GM18951 (cell line): Measurements from ENCODE around the gene NAT8.
"Not testable (repeated sequence)": the region's sequence is repeated elsewhere in the genome, so short reads cannot be mapped to it uniquely, and the experiment has no call there.

Experiments used
- POLR2A ChIP-seq: IDR thresholded peaks from 4 replicates; pipeline ENCODE4 v1.6.1; 2011; ENCODE audit warnings: mild to moderate bottlenecking; ENCODE audit not compliant: insufficient read length, insufficient read depth; ENCODE audit errors: extremely low read depth
- in situ Hi-C: fragments of 300-500 bp; cut with MboI; formaldehyde crosslinking; loops from one replicate; pipeline ENCODE4 v1.12.0; 2022; ENCODE audit warnings: low sequenced_read_pairs, mixed read lengths, inconsistent platforms; ENCODE audit not compliant: unreplicated experiment

The NAT8 gene, protein sequence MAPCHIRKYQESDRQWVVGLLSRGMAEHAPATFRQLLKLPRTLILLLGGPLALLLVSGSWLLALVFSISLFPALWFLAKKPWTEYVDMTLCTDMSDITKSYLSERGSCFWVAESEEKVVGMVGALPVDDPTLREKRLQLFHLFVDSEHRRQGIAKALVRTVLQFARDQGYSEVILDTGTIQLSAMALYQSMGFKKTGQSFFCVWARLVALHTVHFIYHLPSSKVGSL

DNA sequence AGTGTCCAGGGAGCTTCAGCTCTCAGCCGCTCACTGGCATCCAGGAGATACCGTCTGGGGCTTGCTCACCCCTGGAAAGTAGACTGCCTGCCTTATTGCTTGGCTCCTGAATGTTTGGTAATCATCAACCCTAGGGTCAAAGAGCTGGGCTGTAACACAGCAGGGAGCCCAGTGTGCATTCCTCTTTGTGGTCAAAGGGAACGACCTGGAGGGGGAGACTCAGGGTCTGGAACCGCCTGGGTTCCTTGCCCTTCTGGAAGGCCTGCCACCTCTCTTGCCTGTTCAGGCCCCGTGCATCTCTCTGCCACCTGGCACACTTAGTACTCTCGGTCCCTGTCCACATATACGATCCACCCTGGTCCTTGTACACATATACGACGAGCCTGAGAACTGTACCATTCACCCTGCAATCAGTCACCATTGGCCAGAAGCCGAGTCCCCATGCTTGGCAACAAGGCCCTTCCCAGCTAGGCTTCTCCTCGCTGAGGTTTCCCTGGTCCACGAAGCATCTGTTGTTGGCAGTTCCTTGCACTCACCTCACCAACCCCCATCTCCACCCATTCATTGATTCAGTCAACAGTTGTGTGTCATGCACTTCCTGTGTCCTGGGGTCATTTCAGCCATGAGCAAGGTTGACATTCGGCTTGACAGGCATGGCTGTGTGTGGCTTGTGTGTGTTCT is at the start of gene NAT8:
TSS of gene NAT8 (minus strand) at position 85 of the 681 bp plus-strand sequence. CDS start 794 bp downstream, outside the sequence.
- no peak for TF ChIP-seq POLR2A
- in situ Hi-C loops: loop anchor here (5.0 kb wide), 1 partner anchor 60 kb away; no protein-coding TSS in a partner anchor

DNA sequence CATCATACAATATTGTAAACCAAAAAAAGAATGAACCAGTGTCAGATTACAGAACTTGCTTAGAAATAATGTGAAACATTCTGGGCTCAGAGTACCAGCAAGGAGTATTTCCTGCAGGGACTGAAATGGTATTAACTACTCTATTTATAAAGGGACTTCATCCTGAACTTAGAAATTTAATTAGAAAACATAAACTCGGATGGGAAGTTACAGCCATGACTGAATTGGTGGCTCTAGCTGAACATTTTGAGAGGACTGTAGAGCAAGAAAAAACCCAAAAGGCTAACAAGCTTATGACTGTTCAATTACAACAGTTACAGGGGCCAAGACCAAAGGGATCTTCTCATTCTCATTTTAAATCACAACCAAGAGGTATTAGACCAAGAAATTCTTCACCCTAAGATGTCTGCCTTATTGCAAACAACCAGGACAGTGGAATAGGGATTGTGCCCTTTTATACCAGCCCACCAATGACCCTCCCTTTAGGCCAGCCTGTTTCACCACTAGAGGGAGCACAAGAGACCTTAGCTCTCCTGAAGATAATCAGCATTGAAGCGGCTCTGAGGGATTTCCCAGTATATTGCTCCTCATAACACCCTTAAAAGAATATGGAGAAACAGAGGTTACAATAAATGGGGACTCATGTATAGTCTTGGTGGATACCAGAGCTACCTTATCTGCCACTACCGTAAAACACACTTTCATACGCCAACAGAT is 48.3 kb upstream of the NAT8 start:
- in situ Hi-C loops: not testable (repeated sequence)

DNA sequence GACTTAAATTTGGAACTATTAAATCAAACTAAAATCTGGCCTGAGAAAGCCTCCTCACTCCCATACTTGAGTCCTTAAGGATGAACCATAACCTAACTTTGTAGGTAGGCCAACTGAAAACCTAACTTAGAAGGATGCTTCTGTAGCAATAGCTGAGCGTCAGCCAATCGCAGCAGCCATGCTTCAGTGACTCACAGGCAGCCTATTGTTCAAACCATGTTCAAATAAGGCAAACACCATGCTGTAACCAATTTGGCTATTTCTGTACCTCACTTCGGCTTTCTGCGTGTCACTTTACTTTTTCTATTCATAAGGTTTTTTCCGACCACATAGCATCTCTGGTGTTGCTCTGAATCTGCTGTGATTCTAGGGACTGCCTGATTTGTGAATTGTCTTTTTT is 46.3 kb upstream of the NAT8 start:
- in situ Hi-C loops: not testable (repeated sequence)

DNA sequence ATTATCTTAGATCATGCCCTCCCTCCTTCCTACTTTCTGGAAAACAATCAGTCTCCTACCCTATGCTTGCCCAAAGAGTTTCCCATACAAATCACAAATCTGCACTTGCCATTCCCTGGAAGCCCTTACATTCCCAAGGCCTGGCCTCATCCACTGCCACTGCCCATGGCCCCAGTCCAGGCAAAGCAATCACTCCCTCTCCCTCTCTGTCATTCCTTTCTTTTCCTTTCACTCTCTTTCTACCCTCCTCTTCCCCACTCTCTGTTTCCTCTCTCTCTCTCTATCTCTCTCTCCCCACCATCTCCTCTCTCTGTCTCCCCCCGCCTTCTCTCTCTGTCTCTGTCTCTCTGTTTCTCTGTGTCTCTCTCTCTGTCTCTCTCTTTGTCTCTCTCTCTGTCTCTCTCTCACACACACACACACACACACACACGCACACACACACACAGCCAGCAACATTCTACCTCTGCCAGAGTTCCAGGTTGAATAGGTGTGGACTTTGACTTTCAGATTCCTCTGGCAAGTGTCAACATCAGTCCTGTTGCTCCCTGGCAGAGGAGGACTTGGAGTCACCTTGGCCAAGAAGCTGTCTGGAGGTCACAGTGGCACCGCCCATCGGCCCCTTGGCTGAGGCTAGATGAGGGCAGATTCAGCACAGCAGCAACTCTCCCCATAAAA is 43.7 kb upstream of the NAT8 start:
- no peak for TF ChIP-seq POLR2A
- in situ Hi-C loops: no loop called here

DNA sequence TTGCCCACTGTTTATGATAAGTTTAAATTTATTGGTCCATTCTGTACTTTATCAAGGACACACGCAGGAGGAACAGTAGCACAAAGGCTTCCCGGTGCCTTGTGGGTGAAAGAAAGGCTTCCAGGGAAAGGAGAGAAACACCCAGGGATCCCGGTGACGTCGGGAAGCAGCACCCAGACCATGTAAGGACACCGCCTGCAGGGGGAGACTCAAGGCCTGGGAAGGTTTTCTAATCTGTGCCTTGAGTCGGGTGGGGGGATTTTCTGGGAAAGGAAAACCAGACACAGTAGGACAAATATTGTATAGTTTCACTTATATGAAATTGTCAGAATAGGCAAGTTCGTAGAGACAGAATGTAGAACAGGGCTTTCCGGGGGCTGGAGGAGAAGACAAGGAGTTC is 42.7 kb upstream of the NAT8 start:
- in situ Hi-C loops: not testable (repeated sequence)

DNA sequence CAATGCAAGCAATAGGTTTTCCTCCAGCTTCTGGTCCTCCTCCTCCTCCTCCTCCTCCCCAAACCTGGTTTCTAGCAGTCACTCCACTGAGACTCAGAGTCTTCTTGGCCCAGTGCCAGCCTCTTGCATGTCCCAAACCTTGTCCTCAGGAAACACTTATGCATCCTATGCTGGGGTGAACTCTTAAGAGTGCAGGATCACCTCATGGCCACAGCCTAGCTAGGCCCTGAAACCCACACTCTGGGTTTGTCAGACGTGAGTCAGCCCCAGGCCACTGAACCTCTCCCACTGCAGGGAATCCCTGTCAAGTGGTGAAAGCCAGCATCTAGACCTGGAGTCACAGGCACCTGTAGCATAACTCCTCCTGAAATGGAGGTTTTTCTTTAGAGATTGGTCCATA is 42.1 kb upstream of the NAT8 start:
- in situ Hi-C loops: not testable (repeated sequence)

DNA sequence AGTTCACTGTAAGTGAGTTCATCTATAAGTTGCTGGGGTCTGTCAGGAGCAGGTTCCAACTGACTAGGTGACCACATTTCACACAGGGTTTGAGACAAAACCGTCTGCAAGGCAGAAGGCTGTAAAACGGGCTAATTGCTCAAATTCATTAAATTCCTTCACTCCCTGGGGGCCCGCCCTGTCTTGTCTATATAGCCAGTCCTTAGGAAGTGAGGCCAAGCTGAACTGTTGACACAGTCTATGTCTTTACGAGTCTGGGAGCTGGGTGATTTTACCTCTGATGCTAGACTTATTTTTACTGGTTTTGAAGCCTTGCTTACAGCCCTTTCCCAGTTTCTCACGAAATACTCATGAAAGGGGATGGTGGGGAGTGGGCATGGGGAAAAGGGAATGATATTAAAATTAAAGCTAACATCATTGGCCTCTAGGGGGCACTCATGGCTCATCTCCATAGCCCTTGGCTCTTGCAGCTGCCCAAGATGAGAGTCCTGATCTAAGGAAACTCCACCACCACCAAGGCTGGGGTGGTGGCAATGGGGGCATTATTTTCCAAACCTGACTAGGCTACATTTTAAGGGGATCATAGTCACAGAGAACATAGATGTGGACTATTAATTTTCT is 37.8 kb upstream of the NAT8 start:
- in situ Hi-C loops: not testable (repeated sequence)

DNA sequence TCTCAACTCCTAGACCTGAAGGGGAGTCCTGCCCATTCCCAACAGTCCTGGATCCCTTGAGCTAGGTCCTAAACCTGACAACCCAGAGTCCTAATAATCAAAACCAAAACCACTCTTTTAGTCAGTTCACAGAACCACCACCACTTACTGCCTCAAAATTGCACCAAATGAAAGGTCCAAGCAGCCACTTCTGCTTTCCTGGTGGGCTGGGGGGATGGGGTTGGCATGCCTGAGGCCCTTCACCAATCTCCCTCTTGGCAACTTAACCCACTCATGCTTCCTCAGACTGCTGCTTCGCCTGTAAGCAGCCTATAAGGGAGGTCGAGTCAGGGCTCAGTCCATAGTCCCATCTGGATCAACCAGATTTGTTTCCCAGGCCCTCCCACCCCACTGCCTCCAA is 37.0 kb upstream of the NAT8 start:
- in situ Hi-C loops: not testable (repeated sequence)

DNA sequence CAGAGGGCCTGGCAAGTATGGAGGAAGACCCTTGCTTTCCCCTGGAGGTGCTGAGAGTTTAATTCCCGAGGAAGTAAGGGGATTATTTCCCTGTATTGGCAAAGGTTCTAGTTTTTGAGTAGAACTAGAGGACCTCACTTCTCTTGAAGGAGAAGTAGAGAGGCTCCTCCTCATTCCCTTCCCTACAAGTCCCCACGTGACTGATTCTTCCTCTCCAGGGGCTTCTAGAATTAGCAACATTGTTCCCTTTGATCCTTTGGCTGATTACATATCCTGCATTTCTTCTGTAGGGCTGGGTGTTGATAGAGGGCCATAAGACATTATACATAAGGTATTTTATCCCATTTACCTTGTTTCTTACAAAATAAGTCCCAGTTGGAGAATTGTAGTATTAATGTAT is 35.8 kb upstream of the NAT8 start:
- in situ Hi-C loops: not testable (repeated sequence)

DNA sequence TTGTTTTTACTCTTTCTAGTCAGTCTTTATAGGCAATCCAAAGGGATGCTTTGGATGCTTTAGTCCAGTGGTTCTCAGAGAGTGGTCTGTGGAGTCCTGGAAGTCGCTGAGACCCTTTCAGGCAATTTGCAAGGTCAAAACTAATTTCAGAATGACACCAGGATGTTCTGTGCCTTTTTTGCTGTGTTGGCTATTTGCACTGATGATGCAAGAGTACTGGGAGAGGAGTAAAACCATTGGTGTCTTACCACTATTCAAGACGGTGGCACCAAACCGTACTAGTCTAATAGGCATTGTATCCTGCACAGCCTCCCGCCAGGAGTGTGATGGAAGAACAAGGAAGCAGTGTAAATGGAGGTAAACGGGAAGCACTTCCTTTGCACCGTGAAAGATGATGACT is 34.0 kb upstream of the NAT8 start:
- in situ Hi-C loops: not testable (repeated sequence)

DNA sequence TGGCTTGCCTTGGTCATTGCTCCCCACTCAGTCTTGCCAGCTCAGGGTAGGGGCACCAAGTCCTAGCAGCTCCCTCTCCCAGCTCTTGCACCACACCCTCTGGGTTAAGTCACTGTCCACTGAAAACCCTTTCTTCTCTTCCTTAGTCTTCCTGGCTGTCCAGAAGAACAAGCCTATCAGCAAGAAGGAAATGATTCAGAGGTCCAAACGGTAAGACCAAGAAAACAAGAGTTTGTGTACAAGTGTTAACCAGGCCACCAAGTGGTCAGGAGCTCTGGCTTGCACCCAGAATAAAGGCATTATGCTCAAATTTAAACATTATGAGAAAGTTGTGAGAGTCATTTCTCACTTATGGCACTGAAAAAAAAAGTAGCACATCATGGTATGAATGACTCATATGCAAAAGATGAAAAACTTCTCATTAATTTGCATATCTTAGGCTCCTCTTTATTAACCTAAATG is 32.5 kb upstream of the NAT8 start:
- in situ Hi-C loops: not testable (repeated sequence)

DNA sequence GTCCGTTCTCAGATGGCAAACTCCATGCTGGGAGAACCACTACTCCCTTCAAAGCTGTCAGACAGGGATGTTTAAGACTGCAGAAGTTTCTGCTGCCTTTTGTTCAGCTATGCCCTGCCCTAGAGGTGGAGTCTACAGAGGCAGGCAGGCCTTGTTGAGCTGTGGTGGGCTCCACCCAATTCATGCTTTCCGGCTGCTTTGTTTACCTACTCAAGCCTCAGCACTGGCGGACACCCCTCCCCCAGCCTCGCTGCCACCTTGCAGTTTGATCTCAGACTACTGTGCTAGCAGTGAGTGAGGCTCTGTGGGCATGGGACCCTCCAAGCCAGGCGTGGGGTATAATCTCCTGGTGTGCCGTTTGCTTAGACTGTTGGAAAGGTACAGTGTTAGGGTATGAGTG is 27.8 kb upstream of the NAT8 start:
- in situ Hi-C loops: not testable (repeated sequence)

DNA sequence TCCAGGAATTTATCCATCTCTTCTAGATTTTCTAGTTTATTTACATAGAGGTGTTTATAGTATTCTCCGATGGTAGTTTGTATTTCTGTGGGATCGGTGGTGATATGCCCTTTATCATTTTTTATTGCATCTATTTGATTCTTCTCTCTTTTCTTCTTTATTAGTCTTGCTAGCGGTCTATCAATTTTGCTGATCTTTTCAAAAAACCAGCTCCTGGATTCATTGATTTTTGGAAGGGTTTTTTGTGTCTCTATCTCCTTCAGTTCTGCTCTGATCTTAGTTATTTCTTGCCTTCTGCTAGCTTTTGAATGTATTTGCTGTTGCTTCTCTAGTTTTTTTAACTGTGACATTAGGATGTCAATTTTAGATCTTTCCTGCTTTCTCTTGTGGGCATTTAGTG is 25.0 kb upstream of the NAT8 start:
- in situ Hi-C loops: not testable (repeated sequence)

DNA sequence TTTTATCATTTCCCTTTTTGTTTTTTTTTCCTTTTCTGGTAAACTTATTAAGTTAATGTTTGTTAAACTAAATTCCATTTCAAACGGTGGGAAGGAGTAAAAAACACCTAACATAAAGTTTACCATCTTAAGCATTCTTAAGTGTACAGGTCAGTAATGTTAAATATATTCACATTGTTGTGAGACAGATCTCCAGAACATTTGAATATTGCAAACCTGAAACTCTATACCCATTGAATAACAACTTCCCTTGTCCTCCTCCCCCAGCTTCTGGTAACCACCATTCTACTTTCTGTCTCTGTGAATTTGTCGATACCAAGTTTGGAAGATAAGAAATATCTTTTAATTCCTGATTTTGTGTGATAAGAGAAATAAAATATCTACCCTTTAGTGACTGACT is 12.0 kb upstream of the NAT8 start:
- TF ChIP-seq POLR2A: no peak

More for the DNA sequence above, 12.0 kb upstream of the NAT8 start:
- in situ Hi-C loops: no loop called here
